NCI-H1105 (cell line): Measurements from ENCODE around the gene HES4.
"Not testable (repeated sequence)": the region's sequence is repeated elsewhere in the genome, so short reads cannot be mapped to it uniquely, and the experiment has no call there.

ENCODE experiments used
- DNase-seq: peaks from one replicate; lab custom pipeline; 2025; lab: John Stamatoyannopoulos, UW

The HES4 gene

DNA sequence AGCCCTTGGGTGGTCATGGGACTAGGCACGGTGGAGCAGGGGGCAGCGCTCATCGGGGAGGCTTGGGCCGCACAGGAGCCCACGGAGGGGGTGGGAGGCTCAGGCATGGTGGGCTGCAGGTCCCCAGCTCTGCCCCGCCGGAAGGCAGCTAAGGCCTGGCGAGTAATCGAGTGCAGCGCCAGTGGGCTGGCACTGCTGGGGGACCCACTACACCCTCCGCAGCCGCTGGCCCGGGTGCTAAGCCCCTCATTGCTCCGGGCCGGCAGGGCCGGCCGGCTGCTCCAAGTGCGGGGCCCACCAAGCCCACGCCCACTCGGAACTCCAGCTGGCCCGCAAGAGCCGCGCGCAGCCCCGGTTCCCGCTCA, 18.4 kb upstream of the HES4 start:
- not testable (repeated sequence) for DNase-seq

GRCh38 chr1:1017397-1018320, 17.8 kb upstream of the HES4 start:
- DNase-seq = not testable (repeated sequence)

- DNase-seq = no peak
Measured at GRCh38 chr1:1014799-1015681, 15.1 kb upstream of the HES4 start.

DNA sequence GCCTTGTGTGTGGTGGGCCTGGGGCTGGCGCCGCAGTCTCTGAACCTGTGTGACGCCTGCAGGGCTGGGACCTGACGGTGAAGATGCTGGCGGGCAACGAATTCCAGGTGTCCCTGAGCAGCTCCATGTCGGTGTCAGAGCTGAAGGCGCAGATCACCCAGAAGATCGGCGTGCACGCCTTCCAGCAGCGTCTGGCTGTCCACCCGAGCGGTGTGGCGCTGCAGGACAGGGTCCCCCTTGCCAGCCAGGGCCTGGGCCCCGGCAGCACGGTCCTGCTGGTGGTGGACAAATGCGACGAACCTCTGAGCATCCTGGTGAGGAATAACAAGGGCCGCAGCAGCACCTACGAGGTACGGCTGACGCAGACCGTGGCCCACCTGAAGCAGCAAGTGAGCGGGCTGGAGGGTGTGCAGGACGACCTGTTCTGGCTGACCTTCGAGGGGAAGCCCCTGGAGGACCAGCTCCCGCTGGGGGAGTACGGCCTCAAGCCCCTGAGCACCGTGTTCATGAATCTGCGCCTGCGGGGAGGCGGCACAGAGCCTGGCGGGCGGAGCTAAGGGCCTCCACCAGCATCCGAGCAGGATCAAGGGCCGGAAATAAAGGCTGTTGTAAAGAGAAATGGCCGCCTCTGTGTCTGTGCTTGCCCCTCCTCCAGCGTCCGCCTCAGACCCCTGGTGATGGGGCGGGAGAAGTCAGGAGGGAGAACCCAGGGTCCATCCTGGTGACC, 14.2 kb upstream of the HES4 start:
- DNase-seq = no peak

DNA sequence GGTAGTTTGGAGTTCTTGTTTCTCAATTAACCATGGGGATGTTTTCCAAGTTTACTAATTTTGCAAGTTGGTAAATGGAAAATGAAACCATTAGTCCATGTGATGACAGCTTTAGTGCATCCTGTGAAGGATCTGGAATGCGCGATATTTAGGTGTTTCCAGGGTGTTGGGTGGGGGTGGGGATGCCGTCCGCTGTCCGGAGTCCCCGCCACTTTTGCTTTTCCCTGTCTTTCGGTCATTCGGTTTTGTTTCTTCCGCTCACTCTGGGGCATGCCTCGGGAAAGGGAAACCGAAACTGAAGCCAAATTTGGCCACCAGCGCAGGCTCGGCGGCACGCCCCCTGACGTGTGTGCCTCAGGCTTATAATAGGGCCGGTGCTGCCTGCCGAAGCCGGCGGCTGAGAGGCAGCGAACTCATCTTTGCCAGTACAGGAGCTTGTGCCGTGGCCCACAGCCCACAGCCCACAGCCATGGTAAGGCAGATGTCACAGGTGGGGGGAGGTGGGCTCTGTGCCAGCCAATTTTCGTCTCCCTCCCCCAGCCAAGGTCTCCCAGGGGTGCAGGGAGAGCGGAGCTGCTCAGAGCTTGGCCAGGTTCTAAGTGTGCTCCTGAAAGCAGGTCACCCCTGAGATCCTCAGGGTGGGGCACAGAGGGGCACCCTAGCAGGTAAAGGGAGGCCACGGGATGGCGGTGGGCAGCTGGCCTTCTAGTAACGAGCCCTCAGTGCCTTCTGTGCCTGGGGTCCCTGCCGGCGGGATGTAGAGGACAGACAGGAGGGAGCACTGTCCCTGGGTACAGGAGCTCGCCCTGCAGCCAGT, 13.4 kb upstream of the HES4 start, which contains the start of gene ISG15:
TSS of gene ISG15 (plus strand) at position 393 of the 817 bp plus-strand sequence. CDS start at position 470, 77 bp downstream.
- DNase-seq = peak; percentile 52

- not testable (repeated sequence) for DNase-seq
Measured at GRCh38 chr1:1012736-1013104, 12.8 kb upstream of the HES4 start.

DNA sequence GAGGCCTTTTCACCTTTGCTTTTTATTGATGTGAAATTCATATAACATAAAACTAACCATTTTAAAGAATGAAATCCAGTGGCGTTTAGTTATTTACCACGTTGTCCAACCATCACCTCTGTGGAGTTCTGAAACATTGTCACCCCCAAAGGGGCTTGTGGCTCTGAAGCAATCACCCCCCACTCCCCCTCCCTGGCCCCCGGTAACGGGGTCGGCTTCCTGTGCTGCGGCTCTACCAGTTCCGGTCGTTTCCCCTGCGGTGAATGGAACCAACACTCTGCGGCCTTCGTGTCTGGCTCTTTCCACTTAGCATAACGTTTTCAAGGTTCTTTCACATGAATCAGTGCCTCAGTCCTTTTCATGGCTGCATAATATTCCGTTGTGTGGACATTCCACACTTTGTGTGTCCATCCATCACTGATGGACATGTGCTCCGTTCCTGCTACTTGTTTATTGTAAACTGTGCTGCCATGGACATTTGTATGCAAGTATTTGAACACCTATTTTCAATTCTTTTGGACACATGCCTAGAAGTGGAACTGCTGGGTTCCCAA, 11.6 kb upstream of the HES4 start:
- DNase-seq = no peak

GRCh38 chr1:1010131-1010530, 10.2 kb upstream of the HES4 start:
- not testable (repeated sequence) for DNase-seq

DNA sequence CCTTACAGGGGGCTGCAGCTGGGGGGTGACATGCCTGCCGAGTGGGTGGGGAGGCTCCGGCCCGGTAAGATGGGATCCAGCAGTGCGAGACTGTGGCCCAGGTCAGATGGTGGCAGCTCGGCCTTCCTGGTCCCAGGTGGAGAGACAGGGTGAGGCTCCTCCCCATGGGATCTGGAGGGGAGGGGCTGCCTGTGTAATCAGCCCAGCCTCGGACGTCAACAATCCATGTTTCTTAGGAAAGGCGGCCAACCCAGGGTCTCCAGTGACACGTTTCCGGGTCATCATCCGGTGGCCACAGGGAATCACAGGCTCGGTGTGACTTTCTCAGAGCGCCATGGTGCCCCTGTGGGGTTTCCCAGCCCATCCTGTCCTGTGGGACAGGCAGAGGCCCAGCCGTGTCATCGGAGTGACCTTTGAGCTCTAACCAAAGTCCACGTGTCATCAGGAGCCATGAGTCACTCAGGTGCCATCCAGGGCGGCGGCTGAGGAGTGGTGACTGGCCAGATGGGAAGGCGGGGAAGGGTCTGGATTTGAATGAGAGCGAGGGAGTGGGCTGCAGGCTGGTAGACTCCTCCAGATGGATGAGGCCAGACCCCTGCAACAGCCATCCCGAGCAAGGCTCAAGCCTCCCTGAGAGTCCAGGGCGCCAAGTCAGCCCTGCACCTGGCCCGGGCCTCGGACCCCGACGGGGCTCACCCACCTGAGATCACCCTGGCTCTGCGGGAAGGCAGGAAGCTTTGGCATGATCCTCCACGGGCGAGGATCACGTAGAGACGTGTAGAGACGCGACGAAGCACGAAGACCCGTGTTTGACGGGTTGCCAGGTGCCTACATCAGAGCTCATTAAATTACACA, 6.6 kb upstream of the HES4 start:
- no peak for DNase-seq

GRCh38 chr1:1005774-1006304, 5.9 kb upstream of the HES4 start:
- no peak for DNase-seq

GRCh38 chr1:1004780-1005697, 5.1 kb upstream of the HES4 start:
- no peak for DNase-seq

GRCh38 chr1:1004420-1004779, 4.5 kb upstream of the HES4 start:
- no peak for DNase-seq

DNA sequence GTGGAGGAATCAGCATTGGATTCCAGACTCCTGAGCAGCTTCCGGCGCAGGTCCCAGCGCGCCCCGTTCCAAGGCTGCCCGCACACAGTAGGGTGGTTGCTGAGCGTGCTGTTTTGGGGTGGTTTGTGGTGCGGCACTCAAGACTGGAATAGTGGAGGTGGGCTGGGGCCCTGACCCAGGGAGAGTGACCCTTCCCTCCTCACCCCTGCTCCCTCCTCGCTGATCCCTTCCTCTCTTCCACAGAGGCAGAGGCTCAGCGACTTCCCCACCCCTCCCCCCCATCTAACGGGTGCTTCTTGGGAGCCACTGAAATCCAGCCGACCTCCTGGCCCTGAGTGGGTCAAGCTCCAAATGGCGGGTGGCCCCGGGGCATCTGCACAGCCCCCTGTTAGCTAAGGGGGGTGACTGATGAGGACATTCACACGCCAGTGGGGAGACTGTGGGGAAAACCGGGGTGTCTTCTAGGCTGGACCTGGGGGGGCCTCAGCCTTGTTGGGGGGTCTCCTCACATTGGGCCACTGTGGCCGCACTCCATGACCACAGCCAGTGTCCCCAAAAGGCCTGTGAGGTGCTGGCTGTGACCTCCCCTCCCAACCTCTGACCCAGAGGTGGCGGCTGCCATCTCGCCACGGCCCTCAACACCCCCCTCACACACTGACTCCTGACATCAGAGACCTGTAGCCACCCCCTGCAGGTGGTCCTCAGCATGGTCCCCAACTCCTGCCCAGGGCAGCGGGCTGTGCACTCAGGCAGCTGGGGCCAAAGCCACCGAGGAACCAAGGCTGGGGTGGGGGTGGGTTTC, 3.9 kb upstream of the HES4 start:
- DNase-seq = no peak

GRCh38 chr1:1001057-1001783, 1.3 kb upstream of the HES4 start:
- no peak for DNase-seq

GRCh38 chr1:1000357-1001056, 610 bp upstream of the HES4 start:
- peak; percentile 63 for DNase-seq

- DNase-seq = no peak
Measured at GRCh38 chr1:998995-999724, 737 bp downstream of the HES4 start.
